Ovary (tissue), 9 donors: ENCODE measurements around the gene GALNT3. TPM values are rescaled to one million over a fixed set of nuclear protein-coding genes. Genes with fewer than 3 reads are reported as not detected.
A peak's percentile ranks its signal among the peaks of the same experiment; 100 is the strongest.

Experiments
- DNase-seq, 5 donors: peaks; one replicate each; pipeline ENCODE4 v3.0.0-alpha.2; 2019 to 2020
- H3K27ac ChIP-seq, 2 donors: fragments of 200-600 bp; one replicate each; pipeline versions ENCODE4 v1.5.1 to v1.8.0; 2019 to 2022
- H3K27me3 ChIP-seq: fragments of 200-600 bp; one replicate; pipeline ENCODE4 v1.8.0; 2022
- H3K36me3 ChIP-seq: fragments of 200-600 bp; sonication (generic); one replicate; pipeline ENCODE4 v1.5.1; 2019
- H3K4me1 ChIP-seq: one replicate; pipeline ENCODE4 v1.8.1; 2013; ENCODE audit warnings: mild to moderate bottlenecking, moderate library complexity; ENCODE audit not compliant: insufficient read depth
- H3K4me3 ChIP-seq: fragments of 200-600 bp; sonication (generic); one replicate; pipeline ENCODE4 v1.5.1; 2017
- H3K9me3 ChIP-seq, 2 donors: fragments of 200-600 bp in 1 of 2; sonication (generic) in 1 of 2; one replicate each; pipeline versions ENCODE4 v1.5.1 to v1.8.1; 2013 to 2019; ENCODE audit warnings: mild to moderate bottlenecking in 1 of 2, moderate library complexity in 1 of 2
- CTCF ChIP-seq, 3 donors: fragments of 450-650 bp in 2 of 3; fragments of 200-600 bp in 1 of 3; IDR thresholded peaks; one replicate each; pipeline versions ENCODE4 v1.5.1 to v1.8.0; 2016 to 2022; ENCODE audit warnings: antibody characterized with exemption in 3 of 3, mild to moderate bottlenecking in 1 of 3
- EP300 ChIP-seq: sonication (generic); formaldehyde crosslinking; IDR thresholded peaks from one replicate; pipeline ENCODE4 v1.6.1; 2017; ENCODE audit warnings: antibody characterized with exemption
- POLR2A ChIP-seq: fragments of 450-650 bp; IDR thresholded peaks from one replicate; pipeline ENCODE4 v1.6.1; 2017; ENCODE audit warnings: antibody characterized with exemption, mild to moderate bottlenecking, moderate library complexity
- WGBS, 3 donors: extraction: QIAGEN DNeasy Blood & Tissue Kit in 1 of 3; methylation state at CpG; one replicate each; pipeline versions ENCODE4 v1.1.5 to v1.1.7; 2013 to 2017; 5-methylcytosine and 5-hydroxymethylcytosine counted together
- intact Hi-C, 4 donors: fragments of 100-400 bp; cut with DNase I; formaldehyde crosslinking; loops; one replicate each; pipeline versions ENCODE4 v1.11.0 to v1.15.1; 2022 to 2023
- polyA plus RNA-seq, 2 donors: library from polyadenylated mRNA; stranded (reverse); fragments of 200-250 nt in 1 of 2; fragments of 350-450 nt in 1 of 2; fragmentation: Illumina TruSeq in 1 of 2; extraction: RNeasy Lipid Tissue Mini Kit (QIAGEN cat#74804) in 1 of 2; gene quantifications; one replicate each; pipeline ENCODE4 v1.2.3, GENCODE V29; 2013 to 2014
- total RNA-seq, 7 donors: library from RNA; depleted of rRNA in 2 of 7; stranded (reverse); fragments of >200 nt in 2 of 7; fragmentation: NEBNext Ultra II Directional in 3 of 7; extraction: Animal tissue kit (Norgen Biotek cat#: 25700) in 3 of 7; gene quantifications; one replicate each; pipeline versions ENCODE4 v1.1.0 to v1.2.4, GENCODE V29; 2016 to 2023
- donor health status: DM: no; HTN: no; CAD: no; lungs with moderate emphysema.
- donor health status: DM: no; HTN: no; CAD: no.
- donor health status: Bipolar disorder and iron deficiency.
- donor health status: DM: yes; HTN: yes; CAD: no.
- donor health status: DM: no; HTN: no; CAD: no.
- donor health status: DM: yes; HTN: yes; CAD: no.

Gene GALNT3
- total and polyA plus RNA-seq, 9 donors: 2.7 to 32.7 (median 5.2) TPM

- no peak for DNase-seq
- TF ChIP-seq CTCF (IDR thresholded peaks at IDR 0.05) (no peak), POLR2A (no peak), EP300 (no peak)
- H3K9me3 ChIP-seq: peaks cover 0 to 3% of the 10 kb centered on the region in 2 donors
- H3K27ac ChIP-seq: no peak overlapping the region
- intact Hi-C loops: no loop called here
- H3K36me3 ChIP-seq: no peaks in the 10 kb centered on the region
- no peaks in the 10 kb centered on the region for H3K27me3 ChIP-seq
- no peaks in the 10 kb centered on the region for H3K4me1 ChIP-seq
- no peak overlapping the region for H3K4me3 ChIP-seq
Measured at GRCh38 chr2:165778187-165778556, 15.9 kb downstream of the GALNT3 start.

DNA sequence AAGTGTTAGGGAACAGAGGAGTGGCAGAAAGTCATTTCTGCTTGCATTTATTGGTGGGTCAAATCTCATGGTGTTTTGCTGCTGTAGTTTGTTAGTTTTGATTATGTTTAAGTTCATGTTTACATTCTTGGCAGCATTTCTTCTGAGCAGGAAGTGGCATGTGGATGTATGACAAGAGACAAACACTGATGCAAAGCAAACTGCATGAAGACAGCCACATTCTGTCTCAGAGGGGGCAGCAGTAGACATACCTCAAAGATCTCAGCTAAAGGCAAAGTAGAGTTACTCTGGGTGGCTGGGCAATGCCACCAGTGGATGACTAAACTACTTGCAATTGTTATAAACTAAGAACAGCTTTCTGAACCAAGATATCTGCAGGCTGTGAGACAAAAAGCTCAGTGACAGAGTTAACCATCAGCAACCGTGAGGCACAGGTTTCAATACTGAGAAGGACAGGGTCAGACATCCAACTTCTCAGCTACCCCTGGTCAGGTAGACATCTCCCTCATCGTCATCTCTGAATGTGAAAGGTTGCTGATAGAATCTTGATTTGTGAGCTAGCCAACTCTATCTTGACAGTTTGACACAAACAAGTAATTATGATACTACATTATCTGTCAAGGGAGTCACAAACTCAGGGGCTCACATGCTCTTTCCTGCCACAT is 16.4 kb downstream of the GALNT3 start:
- no peaks in the 10 kb centered on the region for H3K36me3 ChIP-seq
- TF ChIP-seq EP300 (no peak), POLR2A (no peak), CTCF (IDR thresholded peaks at IDR 0.05) (no peak)
- DNase-seq: no peak
- intact Hi-C loops: no loop called here
- H3K27ac ChIP-seq: no peak overlapping the region
- H3K27me3 ChIP-seq: no peaks in the 10 kb centered on the region
- H3K9me3 ChIP-seq: peaks cover 0 to 3% of the 10 kb centered on the region in 2 donors
- no peaks in the 10 kb centered on the region for H3K4me1 ChIP-seq
- H3K4me3 ChIP-seq: no peak overlapping the region
- WGBS, 3 donors: 93 to 99% (median 96%) methylated on average over 2 of the region's 2 CpGs

DNA sequence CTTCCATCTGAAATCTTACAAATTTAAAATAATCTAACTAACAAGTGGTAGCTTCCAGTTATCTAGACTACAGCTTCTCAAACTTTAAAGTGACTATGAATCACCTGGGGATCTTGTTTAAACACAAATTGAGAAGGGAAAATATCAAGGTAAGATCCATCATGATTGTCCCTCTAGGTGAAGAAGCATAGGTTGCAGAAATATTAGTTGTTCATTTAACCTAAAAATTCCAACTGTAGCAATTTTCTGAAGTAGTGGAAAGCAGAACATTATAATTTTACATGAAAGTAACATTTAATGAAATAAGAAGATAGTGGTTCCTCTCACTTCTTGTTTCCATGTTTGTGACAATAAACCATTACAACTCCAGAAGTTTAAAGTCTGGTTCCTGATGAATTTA is 17.3 kb downstream of the GALNT3 start:
- Histone ChIP-seq H3K9me3 (peaks cover 0 to 3% of the 10 kb centered on the region in 2 donors), H3K4me3 (no peak overlapping the region), H3K36me3 (no peaks in the 10 kb centered on the region), H3K27ac (no peak overlapping the region), H3K27me3 (no peaks in the 10 kb centered on the region), H3K4me1 (no peaks in the 10 kb centered on the region)
- intact Hi-C loops: no loop called here
- DNase-seq: no peak
- TF ChIP-seq CTCF (IDR thresholded peaks at IDR 0.05) (no peak), POLR2A (no peak), EP300 (no peak)

- H3K9me3 ChIP-seq: peaks cover 0 to 3% of the 10 kb centered on the region in 2 donors
- no peaks in the 10 kb centered on the region for H3K27me3 ChIP-seq
- peak overlapping the region in 1 of 2 donors; percentile 13 for H3K27ac ChIP-seq
- H3K4me3 ChIP-seq: no peak overlapping the region
- no peaks in the 10 kb centered on the region for H3K36me3 ChIP-seq
- H3K4me1 ChIP-seq: no peaks in the 10 kb centered on the region
- TF ChIP-seq CTCF (IDR thresholded peaks at IDR 0.05): no peak
- no peak for TF ChIP-seq EP300
- no peak for TF ChIP-seq POLR2A
- DNase-seq: no peak
- intact Hi-C loops: no loop called here
- 6 to 12% (median 10%) methylated on average over 4 of the region's 4 CpGs for WGBS, 3 donors
Measured at GRCh38 chr2:165776013-165776412, 18.0 kb downstream of the GALNT3 start.
